HG03521 (cell line): ENCODE results near the gene ZBTB40.

Experiments used
- ATAC-seq: cut with Tn5 transposase; IDR thresholded peaks from one replicate; pipeline ENCODE4 v1.9.1; 2021; ENCODE audit warnings: mild to moderate bottlenecking, moderate library complexity; ENCODE audit not compliant: unreplicated experiment

Gene ZBTB40

GRCh38 chr1:22503721-22504410, 52.2 kb downstream of the ZBTB40 start:
- ATAC-seq, result no peak

DNA sequence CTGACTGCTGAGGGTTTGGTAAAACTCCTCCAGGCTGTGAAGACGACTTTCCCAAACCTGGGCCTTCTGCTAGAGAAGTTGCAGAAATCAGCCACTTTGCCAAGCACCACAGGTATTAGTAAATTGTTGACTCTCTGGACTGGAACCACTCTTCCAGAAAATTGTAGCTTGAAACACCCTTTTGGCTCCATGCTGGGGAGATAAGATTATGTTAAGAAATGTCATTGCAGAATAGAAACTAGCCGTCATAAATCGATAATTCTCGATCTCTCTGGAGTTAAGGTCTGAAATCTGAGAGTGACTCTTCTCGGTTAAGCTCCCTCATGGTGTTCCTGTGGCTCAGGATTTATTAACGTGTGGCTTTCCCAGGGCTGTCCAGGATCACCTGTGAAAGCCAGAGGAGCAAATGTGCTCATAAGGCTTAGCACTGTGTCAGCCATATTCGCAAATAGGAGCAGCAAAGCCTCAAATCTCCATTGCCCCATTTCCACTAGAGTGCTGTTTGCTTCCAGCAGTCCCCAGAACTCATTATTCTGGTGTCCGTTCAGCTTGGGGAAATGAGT, 54.6 kb downstream of the ZBTB40 start:
- ATAC-seq, result no peak

- ATAC-seq, result no peak
Measured at GRCh38 chr1:22507587-22507986, 55.9 kb downstream of the ZBTB40 start.

DNA sequence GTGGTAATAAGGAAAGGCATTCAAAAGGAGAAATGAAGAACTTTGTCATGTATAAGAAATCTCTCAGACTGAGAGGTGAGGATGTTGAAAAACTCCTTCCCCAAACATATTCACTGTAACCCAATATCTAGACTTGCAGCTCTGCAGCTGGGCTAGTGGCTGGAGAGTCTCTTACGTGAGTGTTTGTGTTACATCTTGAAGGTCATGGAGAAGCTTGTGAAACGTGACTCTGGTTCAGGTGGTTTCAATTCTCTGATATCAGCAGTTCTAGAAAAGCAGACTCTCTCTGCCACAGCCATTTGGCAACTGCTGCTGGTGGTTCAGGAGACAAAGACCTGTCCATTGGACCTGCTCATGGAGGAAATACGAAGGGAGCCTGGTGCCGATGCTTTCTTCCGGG, 56.7 kb downstream of the ZBTB40 start:
- no peak for ATAC-seq

DNA sequence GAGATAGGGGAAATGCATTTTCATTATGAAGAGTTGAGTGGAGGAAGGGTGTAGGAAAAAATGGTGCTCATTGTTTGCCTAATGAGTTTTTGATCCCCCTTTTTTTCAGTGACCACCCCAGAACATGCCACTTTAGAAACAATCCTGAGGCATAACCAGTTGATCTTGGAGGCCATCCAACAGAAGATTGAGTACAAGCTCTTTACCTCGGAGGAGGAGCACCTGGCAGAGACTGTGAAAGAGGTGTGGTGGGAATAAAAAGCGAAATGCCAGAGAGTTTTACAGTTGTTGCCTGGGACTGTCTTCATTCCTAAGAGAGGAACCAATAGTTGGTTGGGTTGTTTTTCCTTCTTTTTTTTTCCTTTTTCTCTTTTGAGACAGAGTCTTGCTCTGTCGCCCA, 57.3 kb downstream of the ZBTB40 start:
- ATAC-seq, result no peak

DNA sequence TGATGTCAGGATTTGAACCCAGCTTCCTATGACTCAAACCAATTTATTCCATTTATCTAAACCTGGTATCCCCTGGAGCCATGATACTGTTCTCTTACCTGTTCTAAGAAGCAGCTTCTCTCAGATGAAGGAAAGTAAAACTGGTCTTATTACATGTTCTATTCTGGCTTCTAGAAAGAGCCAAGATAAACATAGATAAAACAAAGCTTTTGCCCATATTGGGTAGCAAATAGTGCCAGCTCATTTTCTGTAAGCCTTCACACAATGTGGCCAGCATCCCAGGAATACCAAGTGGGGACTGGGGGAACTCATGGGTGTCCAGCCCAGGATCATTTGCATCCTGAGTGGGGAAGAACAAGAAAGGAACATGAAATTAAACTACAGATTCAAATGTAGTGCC, 58.2 kb downstream of the ZBTB40 start:
- no peak for ATAC-seq

- ATAC-seq, result no peak
Measured at GRCh38 chr1:22512873-22513272, 61.2 kb downstream of the ZBTB40 start.

GRCh38 chr1:22516906-22517571, 65.4 kb downstream of the ZBTB40 start:
- no peak for ATAC-seq

GRCh38 chr1:22517956-22518355, 66.3 kb downstream of the ZBTB40 start:
- no peak for ATAC-seq

GRCh38 chr1:22518379-22518778, 66.7 kb downstream of the ZBTB40 start:
- ATAC-seq, result no peak

DNA sequence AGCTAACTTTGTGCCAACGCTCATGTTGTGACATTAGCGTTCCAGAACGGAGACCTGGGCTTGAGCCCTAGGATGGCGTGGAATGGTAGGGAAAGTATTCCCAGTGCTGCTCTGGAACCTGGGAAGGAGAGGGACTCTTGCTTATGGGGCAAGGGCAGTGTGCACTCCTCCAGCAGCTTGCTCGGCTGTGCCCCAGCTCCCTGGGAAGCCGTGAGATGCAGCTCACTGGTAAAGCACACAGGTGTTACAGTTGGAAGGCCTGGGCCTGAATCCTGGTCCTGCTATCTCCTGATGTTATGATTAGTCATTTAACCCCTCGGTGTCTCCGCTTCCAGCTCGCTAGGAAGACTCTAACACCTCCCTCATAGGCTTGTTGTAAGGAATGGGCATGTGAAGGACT, 69.2 kb downstream of the ZBTB40 start:
- ATAC-seq, result no peak

DNA sequence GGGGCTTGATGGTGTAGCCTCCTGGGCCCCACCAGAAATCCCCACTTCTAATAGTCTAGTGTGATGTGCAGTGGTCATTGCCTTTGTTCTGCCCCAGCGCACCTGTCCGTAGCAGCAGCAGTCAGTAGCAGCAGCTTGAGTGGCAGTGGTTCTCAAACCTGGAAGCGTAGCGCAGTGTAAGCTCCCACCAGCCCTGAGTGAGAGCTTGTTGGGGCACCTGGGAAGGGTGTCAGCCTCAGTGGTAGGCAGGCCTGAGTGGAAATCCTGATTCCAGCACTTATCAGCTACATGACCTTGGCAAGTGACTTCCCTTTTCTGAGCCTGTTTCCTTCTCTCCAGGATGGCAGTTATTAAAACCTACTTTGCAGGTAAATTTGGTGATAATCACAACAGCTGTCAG, 70.0 kb downstream of the ZBTB40 start:
- no peak for ATAC-seq

DNA sequence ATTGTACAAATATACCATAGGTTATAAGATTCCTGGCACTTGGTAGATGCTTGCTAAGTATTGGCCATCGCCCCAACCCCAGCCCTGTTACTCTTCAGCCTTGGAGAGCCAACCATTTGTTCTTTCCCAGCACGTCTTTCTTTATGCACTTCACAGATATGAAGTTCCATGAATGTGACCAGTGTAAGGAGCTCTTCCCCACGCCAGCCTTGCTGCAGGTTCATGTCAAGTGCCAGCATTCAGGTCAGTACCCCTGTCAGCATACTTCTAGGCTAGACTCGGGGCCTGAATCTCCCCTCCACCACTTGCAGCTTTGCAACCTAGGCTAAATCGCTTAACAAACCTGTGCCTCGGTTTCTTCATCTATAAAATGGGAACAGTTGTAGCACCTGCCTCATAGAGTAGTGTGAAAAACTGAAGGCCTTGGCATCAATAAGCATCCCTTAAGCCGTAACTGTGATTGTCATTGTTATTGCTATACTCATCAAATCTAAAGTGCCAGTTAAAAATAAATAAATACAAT, 70.6 kb downstream of the ZBTB40 start:
- no peak for ATAC-seq

DNA sequence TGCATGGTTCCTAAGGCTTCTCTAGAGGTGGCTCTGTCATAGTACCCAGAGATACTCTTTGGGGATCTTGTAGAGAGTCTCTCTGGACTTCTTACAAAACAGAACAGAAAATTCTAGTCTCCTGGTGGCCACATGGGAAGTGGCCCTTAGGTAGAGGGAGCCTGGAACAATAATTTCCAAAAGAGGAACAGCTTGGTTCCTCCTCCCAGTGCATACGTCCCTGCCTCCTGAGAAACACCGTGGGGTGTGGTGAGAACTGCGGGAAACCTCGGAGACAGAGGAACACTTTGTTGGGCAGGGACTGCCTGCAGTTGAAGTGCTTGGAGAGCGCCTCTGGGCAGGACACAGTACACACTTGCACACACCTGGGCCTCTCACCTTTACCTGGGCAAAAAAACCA, 72.8 kb downstream of the ZBTB40 start:
- no peak for ATAC-seq

DNA sequence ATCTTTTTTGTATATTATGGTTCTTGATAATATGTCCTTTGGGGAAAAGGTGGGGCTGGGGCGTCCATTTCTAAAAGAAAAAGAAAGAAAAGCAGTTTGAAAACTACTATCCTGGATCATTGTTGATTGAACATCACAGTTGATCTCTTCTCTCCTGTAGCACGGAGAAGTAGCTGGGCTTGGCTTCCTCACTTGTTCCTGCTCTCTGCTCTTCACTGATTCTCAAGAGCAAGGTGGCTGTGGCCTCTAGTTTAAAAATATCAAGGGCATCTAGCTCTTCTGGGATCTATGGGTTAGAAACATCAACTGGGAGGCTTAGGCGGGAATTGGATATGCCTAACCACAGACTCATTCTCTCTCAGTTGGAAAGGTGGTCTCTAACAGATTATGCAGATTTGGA, 73.6 kb downstream of the ZBTB40 start:
- ATAC-seq, result no peak

GRCh38 chr1:22525646-22526045, 74.0 kb downstream of the ZBTB40 start:
- ATAC-seq, result no peak

GRCh38 chr1:22526098-22526497, 74.4 kb downstream of the ZBTB40 start:
- no peak for ATAC-seq

DNA sequence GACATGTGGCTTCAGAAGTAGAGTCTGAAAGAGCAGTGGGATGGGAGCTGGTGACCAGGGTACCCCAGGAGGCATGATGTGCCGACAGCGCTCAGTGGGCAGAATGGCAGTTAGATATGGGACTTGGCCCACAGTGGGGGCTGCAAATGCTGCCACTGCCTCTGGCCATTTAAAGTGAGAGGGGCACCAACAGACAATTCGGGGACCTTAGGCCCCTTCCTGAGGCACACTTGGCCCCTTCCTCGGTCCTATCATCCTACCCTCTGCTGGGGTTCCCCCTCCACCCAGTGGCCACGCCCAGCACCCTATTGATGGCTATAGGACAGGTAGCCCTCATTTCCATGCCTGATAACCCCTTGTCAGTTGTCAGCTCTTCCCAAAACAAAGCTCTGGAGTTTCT, 75.0 kb downstream of the ZBTB40 start:
- no peak for ATAC-seq

GRCh38 chr1:22527122-22527521, 75.5 kb downstream of the ZBTB40 start:
- ATAC-seq, result no peak

GRCh38 chr1:22527555-22528296, 76.1 kb downstream of the ZBTB40 start:
- no peak for ATAC-seq

DNA sequence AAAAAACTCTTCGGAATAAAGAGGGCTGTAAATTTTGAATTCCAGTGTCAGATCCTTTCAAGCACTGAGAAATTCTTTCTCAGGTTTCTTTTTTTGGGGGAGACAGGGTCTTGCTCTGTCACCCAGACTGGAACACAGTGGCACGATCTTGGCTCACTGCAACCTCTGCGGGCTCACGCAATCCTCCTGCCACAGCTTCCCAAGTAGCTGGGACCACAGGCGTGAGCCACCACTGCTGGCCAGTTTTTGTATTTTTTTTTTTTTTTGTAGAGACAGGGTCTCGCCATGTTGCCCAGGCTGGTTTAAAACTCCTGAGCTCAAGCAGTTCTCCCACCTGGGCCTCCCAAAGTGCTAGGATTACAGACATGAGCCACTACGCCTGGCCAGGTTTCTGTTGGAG, 76.8 kb downstream of the ZBTB40 start:
- ATAC-seq, result no peak
